IPS DF 19.7 (cell line): ENCODE data around the gene PLEKHB1.

Experiments used
- DNase-seq: peaks from one replicate; pipeline ENCODE4 v3.0.0-alpha.2; 2013; ENCODE audit warnings: low read depth, low spot score

PLEKHB1 gene, protein sequence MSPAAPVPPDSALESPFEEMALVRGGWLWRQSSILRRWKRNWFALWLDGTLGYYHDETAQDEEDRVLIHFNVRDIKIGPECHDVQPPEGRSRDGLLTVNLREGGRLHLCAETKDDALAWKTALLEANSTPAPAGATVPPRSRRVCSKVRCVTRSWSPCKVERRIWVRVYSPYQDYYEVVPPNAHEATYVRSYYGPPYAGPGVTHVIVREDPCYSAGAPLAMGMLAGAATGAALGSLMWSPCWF

DNA sequence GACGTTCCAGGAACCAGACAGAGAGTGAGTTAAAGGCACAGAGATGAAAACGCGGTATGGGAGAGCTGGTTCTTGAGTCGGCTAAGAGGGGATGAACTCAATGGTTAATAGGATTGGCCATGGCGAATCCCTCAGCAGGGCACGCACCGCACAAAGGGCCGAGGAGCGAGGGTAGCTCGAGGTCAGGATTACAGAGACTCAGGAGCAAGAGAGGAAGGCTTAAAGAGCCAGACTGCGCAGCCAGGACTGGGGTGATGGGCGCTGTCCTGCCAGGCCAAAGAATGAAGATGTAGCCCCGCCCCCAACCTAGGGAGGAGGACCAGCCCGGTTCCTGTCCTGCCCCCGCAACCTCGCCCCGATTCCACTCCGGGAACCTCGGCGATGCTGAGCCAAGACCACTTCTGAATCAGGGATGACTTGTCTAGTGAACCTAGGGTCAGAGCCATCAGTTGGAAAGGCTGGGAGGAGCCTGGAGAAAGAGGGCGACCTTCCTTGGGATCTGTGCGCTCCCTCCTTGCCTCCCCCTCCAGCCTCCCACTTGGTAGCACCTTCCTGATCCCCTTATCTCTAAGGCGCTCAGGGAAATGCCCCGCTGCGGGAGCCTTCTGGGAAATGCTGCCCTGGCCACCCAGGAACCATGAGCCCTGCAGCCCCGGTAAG, at the start of gene PLEKHB1:
Gene PLEKHB1 (plus strand): TSS at position 610 of the 660 bp plus-strand sequence. CDS start 28 bp downstream, at position 638.
- peak; percentile 30 for DNase-seq

DNA sequence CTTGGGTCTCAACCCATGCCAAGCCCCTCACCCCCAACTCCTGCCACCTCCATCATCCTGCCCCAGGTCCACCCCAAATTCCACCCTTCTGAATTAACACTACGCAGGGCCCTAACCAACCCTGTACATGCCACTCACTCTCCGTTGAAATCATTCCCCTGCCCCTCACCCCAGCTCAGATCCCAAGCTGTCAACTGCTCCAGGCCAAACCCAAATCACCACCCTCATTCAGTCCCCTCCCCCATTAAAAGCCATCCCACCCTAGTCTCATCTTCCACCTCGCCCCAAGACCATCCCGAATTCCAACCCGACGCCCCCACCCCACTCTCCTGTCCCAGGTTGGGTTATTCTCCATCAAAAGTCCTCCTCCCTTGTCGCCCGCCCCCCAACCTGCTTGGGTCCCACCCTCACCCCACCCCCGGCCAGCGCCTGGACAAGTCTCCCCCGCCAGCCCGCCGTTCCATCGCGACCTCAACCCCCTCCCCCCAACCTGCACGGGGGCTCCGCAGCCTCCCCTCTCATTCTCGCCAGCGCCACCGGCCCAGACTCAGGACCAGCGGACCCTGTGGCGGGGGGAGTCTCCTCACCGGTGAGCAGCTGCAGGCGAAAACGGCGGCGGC, 48.9 kb upstream of the PLEKHB1 start:
- DNase-seq, result no peak

DNA sequence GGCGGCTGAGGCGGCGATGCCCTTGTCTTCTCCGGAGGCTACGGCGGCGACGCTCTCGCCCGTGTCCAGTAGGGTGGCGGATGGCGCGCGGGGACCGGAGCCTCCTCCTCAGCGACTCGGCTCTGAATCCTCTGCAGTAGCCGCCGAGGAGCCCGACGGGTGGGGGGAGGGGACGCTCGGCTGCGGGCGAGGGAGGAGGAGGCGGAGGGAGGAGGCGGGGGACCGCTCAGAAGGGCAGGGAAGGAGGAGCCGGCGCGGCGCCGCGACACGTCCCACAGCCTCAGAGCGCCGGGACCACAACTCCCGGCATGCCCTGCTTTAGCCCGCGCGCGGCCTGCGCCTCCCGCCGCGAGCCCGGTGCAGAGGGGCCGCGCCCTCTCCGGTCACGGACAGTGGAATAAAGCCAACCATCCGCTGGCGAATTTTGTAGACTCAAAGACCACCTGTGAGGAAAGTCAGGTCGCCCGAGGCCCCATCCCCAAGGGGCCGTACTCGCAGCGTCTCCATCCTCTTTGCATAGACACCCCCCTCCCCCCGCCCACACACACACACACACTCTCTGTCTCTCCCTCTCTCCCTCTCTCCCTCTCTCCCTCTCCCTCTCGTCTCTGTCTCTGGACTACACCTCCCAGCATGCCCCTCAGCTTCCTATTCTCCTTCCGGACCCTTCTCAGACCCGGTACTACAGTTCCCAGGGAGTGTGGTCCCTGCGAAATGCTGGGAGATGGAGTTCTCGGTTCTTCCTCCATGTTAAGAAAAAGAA, 48.2 kb upstream of the PLEKHB1 start, which contains the start of gene FAM168A:
Gene FAM168A (minus strand): TSS at position 157 of the 763 bp plus-strand sequence. CDS start 129,638 bp downstream, outside the sequence.
- DNase-seq, result peak; percentile 99

DNA sequence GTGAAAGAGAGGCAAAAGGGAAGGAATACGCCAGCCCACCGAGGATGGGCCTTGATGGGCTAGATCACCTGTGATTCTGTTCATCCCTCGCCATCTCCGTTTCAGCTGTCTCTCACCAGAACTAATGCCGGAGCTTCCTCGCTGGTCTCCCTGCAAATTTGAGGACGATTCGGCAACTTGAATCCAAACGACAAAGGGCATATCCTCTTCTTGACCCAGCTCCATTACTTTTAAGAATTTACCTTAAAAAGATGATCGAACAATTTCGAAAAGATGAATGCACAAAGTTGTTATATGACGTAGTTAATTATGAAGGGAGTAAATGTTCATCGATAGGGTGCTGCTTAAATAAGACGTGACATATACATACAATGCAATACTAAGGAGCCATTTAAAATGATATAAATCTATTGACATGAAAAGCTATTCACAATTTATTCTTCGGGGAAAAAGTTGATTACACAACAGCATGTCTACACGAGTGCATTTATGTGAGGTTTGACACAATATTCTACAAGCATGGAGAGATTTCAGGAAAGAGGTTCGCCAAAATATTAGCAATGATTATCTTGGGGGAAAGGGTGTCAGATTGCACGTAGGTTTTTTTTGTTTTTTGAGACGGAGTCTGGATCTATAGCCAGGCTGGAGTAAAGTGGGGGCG, 47.5 kb upstream of the PLEKHB1 start:
- DNase-seq, result no peak

DNA sequence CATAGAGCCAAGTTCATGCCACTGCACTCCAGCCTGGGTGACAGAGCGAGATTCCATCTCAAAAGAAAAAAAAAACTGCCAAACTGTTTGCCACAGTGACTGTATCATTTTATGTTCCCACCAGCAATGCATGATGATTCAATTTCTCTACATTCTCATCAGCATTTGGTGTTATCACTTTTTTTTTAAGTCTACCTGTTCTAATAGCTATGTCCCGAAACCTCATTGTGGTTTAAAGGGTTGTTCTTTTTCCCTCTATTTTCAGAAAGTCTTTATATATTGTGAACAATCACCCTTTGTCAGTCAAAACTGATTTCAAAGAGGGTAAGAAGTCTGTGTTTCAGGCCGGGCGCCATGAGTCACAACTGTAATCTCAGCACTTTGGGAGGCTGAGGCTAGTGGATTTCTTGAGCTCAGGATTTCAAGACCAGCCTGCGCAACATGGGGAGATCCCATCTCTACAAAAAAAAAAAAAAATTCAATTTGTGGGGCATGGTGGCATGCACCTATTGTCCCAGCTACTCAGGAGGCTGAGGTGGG, 33.7 kb upstream of the PLEKHB1 start:
- no peak for DNase-seq

DNA sequence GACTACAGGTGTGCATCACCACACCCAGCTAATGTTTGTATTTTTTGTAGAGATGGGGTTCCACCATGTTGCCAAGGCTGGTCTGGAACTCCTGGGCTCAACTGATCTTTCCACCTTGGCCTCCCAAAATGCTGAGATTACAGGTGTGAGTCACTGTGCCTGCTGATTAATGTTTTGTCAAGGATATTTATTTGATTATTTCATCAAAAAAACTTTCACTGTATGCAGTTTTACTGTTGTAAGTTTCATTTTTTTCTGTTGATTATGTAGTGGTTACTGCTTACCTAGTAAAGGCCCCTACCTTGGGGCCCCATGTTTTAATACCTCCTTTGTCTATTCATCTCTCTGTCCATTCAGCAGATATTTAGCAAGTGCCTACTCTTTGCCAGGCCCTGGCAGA, 31.8 kb upstream of the PLEKHB1 start:
- no peak for DNase-seq

DNA sequence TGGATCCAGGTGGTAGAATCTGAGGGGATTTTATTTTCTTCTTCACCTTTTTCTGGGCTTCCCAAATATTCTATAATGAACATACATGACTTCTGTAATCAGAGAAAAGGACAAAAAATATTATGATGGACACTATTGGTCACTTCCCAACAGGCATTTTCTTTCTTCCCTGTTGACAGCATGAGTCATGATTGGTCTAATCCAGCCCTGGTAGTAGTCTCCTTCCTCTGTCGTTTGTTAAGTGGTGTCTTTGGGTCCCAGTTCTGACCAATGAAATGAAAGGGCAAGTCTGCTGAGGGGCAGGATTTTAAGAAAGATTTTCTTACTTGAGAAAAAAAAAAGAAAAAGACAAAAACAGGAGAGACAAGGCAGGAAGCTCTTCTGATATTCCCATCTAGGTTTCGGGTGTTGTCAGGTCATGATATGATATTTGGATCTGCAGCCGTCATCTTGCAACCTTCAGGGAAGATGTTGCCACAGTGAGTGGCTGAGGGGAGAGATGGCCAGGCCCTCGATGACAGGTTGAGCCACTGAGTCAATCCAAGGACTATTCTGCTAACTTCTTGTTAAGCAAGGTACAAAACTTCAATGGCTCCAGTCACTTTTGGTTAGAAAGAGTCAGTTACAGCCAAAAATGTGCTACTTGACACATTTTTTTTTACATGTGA, 23.3 kb upstream of the PLEKHB1 start:
- no peak for DNase-seq

DNA sequence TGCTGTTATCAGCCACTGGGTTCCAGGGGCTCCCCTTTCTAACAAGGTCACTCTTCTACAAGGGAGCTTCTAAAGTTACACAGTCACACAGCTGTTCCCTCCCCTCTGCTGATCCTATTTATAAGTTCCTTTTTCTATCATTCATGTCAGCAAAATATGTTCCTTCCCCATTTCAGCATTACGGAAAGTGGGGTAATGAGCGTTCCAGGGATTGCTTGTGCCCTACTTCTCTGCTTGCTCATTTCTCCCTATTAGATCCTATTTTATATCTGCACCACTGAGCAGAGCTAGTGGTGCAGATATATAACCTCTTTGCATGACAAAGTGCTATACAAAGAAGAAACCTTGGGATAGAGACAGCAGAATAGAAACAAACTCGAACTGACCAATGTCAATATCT, 22.7 kb upstream of the PLEKHB1 start:
- DNase-seq, result no peak

DNA sequence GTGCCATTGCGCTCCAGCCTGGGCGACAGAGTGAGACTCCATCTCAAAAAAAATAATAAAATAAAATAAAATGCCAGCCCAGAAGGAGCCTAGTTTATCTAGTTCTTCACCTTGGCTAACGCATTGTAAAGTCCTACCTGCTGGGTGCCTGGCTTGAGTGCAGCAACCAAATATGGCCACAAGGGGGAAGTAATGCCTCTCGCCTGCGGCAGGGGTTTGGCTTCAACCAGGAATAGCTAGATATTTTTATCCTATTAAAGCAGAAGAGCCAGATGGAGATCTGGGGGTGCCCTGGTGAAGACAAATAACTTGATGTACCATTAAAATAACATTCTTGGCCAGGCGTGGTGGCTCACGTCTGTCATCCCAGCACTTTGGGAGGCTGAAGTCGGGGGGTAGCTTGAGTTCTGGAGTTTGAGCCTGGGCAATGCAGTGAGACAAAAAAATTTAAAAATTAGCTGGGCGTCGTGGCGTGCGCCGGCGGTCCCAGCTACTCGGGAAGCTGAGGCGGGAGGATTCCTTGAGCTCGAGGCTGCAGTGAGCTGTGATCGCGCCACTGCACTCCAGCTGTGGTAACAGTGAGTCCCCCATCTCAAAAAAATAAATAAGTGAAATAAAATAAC, 20.6 kb upstream of the PLEKHB1 start:
- peak; percentile 12 for DNase-seq

DNA sequence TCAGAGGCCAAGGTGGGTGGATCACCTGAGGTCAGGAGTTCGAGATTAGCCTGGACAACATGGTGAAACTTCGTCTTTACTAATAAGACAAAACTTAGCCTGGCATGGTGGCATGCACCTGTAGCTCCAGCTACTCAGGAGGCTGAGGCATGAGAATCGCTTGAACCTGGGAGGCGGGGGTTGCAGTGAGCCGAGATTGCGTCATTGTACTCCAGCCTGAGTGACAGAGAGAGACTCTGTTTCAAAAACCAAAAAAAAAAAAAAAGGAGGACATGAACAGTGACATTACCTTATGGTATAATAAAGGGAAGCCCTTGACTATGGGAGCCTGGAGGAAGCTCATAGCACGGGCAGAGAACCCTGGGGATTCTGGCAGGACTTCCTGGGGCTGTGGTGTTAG, 16.5 kb upstream of the PLEKHB1 start:
- no peak for DNase-seq

DNA sequence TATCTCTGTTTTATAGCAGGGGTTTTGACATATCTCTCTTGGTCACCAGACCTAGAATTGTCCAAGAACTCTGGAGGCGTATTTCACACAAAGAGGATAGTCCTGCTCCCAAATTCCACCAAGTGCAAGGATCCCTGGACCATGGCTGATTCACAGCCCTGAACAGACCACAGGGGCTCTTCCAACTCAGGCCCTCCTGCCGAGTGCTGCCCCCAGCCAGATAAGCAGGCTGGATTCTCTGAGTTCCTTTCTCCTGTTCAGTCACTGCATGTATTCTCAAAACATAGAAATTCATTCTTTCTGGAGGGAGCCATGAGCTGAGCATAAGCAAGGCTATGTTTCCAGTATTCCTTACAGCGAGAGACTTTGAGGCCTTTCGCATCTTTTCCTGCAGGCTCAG, 13.4 kb upstream of the PLEKHB1 start:
- no peak for DNase-seq

DNA sequence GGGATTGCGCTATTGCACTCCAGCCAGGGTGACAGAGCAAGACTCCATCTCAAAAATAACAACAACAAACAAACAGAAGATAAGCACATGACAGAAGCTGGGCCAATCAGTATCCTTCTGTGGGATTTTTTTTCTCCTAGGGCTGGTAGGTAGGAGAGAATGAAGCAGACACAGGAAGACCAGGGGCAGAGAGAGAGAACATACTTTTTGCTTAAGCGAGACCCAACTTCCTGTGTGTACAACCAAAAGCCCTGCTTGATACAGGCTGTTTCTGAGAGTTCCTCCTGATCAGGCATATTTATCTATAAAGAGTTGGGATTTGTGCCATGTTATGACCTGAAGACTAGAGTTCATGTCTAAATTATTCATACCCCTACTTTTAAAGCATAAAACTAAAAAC, 12.4 kb upstream of the PLEKHB1 start:
- no peak for DNase-seq

DNA sequence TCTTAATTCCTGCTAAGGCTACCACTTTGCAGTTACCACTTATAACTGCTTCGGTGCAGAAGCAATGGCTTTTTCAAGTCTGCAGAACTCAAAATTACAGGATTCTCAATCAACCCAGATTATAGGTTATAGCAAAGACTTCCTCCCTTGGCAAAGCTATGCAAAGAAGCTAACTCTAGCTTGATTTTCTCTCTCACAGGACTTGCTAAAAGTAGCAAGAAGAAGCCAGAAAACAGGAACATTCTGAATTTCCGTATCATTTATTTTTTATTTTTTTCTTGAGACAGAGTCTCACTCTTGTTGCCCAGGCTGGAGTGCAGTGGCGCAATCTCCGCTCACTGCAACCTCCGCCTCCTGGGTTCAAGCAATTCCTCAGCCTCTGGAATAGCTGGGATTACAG, 10.7 kb upstream of the PLEKHB1 start:
- DNase-seq, result no peak

DNA sequence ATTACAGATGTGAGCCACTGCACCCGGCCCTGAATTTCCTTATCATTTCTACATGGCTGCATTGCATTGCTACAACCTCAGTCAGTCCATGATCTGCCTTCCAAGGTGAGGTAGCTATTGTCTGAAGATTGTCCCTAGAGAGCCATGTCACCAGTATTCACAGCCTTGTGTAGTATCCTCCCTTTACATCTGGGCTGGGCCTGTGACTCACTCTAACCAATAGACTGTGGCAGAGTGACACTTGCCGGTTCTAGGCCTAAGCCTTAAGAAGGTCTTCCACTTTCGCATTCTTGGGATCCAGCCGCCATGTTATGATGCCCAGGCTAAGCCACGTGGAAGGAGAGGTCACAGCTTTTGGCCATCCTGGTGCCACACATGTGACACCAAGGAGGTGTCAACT, 10.1 kb upstream of the PLEKHB1 start:
- DNase-seq, result no peak

DNA sequence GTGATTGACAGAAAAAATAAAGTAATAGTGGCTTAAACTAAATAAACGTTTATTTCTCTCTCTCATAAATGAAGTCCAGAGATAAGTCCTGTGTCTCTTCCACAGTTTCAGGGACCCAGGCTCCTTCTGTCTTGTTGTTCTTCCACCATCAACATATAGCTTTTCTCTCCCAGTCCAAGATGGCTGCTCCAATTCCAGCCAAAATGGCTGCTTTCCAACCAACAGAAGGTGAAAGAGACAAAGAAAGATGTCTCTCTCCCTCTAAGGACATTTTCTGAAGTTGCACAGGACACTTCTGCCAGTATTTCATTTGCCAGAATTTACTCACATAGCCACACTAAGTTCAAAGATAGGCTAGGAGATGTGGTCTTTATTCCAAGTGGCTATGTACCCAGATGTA, 9.4 kb upstream of the PLEKHB1 start:
- no peak for DNase-seq

DNA sequence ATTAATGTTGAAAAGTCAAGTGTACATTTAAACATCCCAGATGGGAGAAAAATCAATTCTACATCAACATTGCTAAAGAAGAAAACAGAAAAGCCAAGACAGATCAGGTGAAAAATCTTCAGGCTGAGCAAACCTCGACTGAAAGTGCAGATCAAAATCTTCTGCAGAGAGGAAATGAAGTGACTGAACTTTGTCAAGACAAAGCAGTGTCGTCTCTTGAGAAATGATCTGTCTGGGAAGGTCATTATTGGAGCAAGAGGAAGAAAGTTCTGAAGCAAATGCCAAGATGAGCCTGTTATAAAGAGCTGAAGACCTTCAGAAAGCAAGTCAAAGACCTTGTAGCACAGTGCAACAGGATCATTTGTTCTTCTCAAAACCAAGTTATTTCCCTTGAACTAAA, 5.8 kb upstream of the PLEKHB1 start:
- no peak for DNase-seq

DNA sequence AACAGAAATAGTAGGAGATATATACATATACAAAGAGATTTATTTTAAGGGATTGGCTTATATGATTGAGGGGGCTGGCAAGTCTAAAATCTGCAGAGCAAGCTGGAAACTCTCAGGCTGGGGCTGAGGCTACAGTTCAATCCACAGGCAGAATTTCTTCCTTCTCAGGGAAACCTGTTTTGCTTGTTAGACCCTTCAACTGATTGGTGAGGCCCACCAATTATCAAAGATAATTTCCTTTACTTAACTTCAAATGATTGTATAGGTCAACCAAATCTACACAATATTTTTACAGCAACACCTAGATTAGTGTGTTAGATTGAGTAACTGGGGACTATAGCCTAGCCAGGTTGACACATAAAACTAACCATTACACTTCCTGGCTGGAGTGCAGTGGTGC, 4.7 kb upstream of the PLEKHB1 start:
- no peak for DNase-seq

DNA sequence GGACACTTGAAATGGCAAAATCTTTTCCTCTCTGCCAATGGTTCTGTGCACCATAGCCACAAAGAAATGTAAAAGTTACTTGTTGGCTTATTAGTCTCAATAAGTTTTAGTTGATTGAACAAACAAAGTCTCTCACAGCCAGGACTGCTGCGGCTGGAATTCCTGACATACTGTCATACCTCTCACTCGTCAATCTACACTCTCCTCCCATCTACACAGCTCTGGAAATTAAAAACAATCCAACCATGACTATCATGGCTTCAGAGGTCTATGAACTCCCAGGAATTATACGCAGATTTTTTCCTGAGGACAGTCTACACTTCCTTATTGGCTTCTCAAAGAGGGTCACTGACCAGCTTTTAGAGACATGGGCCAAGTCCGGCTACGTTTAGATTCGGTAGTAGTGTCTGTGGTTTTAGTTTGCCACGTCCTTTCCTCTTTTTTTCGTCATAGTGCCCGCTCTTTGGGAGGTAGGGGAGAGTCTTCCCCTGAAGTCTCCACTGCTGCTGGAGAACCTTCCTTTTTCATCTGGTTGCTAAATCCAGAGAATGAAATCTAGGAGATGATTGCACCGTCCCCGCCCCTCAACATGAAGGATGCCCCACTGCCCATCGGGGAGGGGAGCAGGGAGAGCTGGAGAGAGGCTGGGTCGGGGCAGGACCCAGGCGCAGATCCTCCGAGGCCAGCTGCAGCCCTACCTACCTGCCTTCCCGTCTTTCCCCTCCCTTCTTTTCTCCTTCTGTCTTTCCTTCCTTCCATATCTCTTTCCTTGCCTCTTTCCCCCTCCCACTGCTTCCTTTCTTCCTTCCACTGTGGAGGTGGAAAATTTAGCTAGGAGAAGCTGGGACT, 1.0 kb upstream of the PLEKHB1 start:
- DNase-seq, result no peak

DNA sequence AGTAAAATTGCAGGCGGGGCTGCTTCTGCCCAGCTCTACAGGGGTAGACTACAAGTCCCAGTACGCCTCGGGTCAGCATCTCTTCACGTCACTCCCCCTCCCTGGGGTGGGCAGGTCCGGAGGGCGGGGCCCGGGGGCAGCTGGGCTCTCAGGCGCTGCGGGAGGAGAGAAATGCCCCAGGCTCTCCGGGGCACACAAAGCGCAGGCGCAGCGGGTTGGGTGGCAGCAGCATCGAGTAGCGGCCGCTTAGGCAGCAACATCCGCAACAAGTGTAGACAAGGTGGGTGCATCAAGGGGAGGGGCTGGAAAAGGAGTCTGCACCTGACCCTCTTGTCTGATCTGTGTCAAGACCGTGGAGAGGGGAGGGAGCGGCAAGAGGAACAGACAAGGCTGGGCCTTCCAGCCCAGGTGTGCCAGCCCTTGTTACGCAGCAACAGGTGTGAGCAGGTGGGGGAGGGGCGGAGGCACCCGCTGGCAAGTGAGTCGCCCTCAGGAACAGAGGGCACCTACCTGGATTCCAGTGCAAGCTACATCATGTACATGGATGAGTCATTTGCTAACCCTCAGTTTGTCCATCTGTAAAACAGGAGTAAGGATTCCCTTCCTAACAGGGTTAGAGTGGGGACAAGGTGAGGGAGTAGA, 1.2 kb downstream of the PLEKHB1 start:
- peak; percentile 73 for DNase-seq
